Tongue (tissue), 2 donors: Measurements from ENCODE around the gene ANGEL2. TPM values are rescaled to one million over a fixed set of nuclear protein-coding genes. Genes with fewer than 3 reads are reported as not detected.
"Not testable (repeated sequence)": the region's sequence is repeated elsewhere in the genome, so short reads cannot be mapped to it uniquely, and the experiment has no call there.

Source experiments
- DNase-seq: peaks from one replicate; pipeline ENCODE4 v3.0.0-alpha.2; 2015
- total RNA-seq: library from RNA; depleted of rRNA; stranded (reverse); fragments of >200 nt; gene quantifications from one replicate; pipeline ENCODE4 v1.2.3, GENCODE V29; 2014

ANGEL2 gene, protein sequence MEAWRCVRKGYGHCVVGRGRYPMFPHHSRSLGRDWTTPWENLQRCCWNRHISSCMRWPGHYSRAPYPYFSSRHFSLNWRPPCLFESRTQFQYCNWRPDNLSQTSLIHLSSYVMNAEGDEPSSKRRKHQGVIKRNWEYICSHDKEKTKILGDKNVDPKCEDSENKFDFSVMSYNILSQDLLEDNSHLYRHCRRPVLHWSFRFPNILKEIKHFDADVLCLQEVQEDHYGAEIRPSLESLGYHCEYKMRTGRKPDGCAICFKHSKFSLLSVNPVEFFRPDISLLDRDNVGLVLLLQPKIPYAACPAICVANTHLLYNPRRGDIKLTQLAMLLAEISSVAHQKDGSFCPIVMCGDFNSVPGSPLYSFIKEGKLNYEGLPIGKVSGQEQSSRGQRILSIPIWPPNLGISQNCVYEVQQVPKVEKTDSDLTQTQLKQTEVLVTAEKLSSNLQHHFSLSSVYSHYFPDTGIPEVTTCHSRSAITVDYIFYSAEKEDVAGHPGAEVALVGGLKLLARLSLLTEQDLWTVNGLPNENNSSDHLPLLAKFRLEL
- 47.0 TPM for total RNA-seq

- DNase-seq = peak; percentile 99
Observed at GRCh38 chr1:213015099-213016050, at the start of gene ANGEL2. ANGEL2 (minus strand) TSS chr1:213015867; CDS start chr1:213015671, 196 bp downstream.

GRCh38 chr1:213061263-213061662 lies 45.6 kb upstream of the ANGEL2 start:
- DNase-seq = no peak

DNA sequence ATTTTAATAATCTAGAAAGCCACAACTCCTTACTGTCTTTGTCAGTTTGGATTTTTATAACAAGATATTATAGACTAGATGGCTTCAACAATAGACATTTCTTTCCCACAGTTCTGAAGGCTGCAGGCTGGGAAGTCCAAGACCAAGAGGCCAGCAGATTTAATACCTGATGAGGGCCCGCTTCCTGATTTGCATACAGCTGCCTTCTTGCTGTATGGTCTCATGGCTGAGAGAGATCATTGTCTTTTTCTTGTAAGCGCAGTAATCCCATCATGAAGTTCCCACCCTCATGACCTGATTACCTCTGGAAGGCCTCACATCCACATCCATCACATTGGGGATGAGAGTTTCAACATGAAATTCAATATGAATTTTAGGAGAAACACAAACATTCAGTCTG lies 45.2 kb upstream of the ANGEL2 start:
- DNase-seq = no peak

DNA sequence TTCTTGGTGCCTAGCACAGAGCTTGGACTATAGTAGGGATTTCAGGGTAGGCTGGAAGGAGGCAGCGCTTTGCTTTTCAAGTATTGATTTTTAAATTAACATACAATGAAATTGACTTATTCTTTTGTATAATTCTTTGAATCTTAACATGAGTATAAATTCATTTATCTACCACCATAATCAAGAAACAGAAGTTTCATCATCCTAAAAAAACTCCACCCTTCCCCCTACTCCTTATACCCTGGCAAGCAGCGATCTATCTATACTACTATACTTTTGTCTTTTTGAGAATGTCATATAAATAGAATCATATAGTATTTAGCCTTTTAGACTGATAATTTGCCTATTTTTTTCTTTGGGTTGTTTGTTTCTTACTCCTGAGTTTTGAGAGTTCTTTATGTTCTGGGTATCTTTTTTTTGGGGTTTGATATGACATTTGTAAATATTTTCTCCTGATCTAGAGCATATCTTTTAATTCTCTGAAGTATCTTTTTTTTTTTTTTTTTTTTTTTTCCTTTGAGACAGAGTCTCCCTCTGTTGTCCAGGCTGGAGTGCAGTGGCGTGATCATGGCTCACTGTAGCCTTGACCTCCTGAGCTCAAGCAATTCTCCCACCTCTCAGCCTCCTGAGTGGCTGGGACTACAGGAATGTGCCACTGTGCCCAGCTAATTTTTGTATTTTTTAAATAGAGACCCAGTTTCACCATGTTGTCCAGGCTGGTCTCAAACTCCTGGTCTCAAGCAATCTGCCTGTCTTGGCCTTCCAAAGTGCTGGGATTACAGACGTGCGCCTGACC lies 41.8 kb upstream of the ANGEL2 start:
- DNase-seq = no peak

GRCh38 chr1:213055767-213056166 lies 40.1 kb upstream of the ANGEL2 start:
- no peak for DNase-seq

GRCh38 chr1:213054733-213055591 lies 39.3 kb upstream of the ANGEL2 start:
- DNase-seq = no peak

- DNase-seq = no peak
Observed at GRCh38 chr1:213054142-213054541, 38.5 kb upstream of the ANGEL2 start.

DNA sequence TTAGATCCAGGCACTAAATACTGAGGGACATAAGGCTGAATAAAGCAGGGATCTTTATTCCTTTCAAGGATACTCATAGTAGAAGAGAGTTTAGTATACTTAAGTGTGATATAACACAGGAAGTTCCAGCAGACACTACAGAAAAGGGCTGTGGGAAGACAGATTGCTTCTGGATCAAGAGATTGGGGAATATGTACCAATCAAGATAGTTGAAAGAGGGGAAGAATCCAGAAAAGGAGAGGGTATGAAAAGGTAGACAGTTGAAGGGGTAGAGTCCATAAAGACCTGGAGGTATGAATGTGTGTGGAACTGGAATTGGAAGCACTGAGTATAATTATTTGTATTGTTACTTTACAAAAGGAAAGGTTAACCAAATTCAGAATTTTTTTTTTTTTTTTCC lies 37.8 kb upstream of the ANGEL2 start:
- DNase-seq = no peak

- DNase-seq = no peak
Observed at GRCh38 chr1:213051881-213052202, 36.2 kb upstream of the ANGEL2 start.

- DNase-seq = peak; percentile 90
Observed at GRCh38 chr1:213051127-213051880, 35.6 kb upstream of the ANGEL2 start, which contains the start of gene RPS6KC1. RPS6KC1 (plus strand) TSS chr1:213051241; CDS start chr1:213051405, 164 bp downstream.

DNA sequence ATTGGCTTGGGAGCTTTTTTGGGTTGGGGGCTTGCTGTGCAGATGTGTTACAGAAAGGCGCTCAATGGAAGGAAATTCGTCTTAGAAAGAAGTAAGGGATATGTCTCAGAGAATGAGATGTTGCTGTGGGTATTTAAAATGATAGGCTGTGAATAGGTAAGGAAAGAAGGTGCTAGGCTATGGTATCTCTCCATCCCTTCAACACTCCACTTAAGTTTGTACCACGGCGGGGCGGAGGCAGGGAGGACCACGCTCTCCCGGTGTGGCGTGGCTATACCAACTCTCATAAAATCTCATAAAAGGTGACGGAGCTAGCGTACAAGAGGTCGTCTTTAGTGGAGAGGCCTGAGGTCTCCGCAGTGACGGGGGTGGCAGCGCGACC lies 35.1 kb upstream of the ANGEL2 start:
- DNase-seq = no peak

DNA sequence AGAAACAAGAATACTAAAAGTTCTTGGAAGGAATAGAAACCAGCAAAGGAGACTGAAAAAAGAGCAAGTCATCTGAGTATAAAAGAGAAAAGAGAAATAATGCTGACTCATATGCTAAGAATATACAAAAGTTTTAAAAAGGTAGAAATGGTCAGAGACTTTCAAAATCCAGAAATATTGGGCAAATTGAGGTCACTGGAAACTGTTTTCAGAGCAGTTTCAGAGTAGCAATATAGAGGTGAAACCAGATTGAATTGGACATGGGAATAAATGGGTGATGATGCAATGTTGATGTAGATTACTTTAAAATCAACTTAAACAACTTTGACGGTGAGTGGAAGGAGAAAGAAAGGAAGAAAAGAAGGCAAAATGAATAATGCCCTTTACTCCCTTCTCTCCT lies 33.6 kb upstream of the ANGEL2 start:
- no peak for DNase-seq

DNA sequence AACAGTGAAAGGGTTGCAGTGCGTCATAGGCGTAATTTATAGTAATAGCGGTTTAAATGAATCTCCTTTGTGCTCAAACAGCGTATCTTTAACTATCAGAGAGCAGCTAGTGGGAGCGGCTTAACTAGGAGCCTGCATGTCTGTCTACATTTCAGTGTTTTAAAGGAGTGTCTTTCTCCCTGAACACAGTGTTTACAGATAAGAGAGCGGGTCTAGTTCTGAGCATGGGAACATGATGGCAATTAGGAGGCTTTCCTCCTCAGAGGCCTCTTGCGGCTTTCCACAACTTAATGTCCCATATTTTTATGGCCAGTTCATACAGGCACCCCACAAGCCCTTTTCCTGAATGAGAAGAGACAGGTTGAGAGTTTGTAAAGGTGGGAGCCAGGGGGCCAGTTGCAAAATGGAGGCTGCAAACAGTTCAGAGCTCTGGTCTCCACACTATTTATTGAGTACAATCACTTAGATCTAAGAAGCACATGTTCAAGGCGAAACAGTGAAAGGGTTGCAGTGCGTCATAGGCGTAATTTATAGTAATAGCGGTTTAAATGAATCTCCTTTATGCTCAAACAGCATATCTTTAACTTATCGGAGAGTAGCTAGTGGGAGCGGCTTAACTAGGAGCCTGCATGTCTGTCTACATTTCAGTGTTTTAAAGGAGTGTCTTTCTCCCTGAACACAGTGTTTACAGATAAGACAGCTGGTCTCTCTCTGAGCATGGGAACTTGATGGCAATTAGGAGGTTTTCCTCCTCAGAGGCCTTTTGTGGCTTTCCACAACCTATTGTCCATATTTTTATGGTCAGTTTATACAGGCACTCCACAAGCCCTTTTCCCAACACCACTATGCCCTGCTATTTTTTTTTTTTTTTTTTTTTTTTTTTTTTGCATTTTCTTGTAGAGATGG lies 29.9 kb upstream of the ANGEL2 start:
- not testable (repeated sequence) for DNase-seq

DNA sequence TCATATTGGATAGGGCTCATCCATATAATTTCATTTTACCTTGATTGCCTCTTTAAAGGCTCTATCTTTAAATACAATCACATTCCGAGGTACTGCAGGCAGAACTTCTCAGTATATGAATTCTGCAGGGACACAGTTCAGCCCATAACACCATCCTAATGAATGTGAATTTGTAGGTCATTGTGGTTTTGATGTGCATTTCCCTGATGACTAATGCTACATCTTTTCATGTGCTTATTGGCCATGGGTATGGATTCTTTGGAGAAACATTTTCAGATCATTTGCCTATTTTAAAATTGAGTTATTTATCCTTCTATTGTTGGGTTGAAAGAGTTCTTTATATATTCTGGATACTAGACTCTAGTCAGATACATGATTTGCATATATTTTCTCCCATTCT lies 25.8 kb upstream of the ANGEL2 start:
- no peak for DNase-seq

DNA sequence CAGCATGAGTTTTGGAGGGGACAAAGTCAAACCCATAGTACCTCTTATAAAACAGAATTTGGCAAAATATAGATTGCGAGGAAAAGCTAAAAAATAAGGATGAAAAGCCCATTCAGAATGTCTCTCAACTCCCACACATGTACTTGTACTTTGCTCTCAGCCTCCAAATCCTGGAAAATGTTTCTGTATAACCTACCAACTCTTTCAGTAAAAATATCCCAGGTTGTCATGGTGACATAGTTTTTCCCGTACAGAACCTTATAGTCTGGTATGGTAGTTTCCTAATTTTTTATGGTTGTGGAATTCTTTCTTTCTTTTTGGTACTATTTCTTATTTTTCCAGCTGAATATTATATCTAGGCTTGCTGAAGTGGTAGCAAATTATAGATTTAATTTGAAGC lies 19.9 kb upstream of the ANGEL2 start:
- no peak for DNase-seq

- DNase-seq = no peak
Observed at GRCh38 chr1:213034713-213035112, 19.0 kb upstream of the ANGEL2 start.

- DNase-seq = no peak
Observed at GRCh38 chr1:213032651-213033050, 17.0 kb upstream of the ANGEL2 start.

DNA sequence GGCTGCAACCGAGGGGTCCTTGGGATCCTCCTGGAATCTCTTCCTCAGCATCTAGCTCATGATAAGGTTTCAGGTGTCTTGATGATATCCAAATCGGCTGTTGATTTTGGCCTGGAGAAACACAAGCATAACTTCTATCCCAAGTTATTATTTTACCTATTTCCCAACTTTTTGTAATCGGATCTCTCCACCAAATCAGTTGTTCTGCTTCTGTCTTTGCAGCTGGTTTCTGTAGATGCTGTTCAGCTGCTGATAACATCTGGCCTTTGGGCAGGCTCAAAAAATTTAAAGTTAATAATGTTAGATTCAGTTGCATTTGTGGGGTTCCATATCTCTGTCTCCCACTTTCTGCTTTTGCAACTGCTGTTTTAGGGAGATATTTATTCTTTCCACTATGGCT lies 11.4 kb upstream of the ANGEL2 start:
- not testable (repeated sequence) for DNase-seq

DNA sequence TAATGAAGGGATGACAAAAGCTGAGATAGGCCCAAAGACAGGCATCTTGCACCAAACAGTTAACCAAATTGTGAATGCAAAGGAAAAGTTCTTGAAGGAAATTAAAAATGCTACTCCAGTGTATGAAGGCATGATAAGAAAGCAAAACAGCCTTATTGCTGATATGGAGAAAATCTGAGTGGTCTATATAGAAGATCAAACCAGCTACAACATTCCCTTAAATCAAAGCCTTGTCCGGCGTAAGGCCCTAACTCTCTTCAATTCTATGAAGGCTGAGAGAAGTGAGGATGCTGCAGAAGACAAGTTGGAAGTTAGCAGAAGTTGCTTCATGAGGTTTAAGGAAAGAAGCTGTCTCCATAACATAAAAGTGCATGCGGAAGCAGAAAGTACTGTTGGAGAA lies 4.3 kb upstream of the ANGEL2 start:
- no peak for DNase-seq
